Effector memory CD4-positive, alpha-beta T cell (primary cell): ENCODE data around the gene RAMACL.
"Not testable (repeated sequence)": the region's sequence is repeated elsewhere in the genome, so short reads cannot be mapped to it uniquely, and the experiment has no call there.

Experiments used
- DNase-seq, 3 donors: peaks; one replicate each; pipeline ENCODE4 v3.0.0-alpha.2; 2020
- H3K27ac ChIP-seq: 2 replicates; pipeline ENCODE4 v1.7.0; 2013; ENCODE audit warnings: mild to moderate bottlenecking, low read length, moderate library complexity; ENCODE audit not compliant: insufficient read depth, poor library complexity, severe bottlenecking
- H3K27me3 ChIP-seq: replicated peaks from 2 replicates; pipeline ENCODE4 v1.7.0; 2013; ENCODE audit warnings: mild to moderate bottlenecking, low read length; ENCODE audit not compliant: insufficient read depth, control insufficient read depth, poor library complexity, severe bottlenecking
- H3K36me3 ChIP-seq: 2 replicates; pipeline ENCODE4 v1.7.0; 2013; ENCODE audit warnings: mild to moderate bottlenecking, low read length, moderate library complexity; ENCODE audit not compliant: control insufficient read depth, insufficient read depth
- H3K4me1 ChIP-seq: 2 replicates; pipeline ENCODE4 v1.7.0; 2013; ENCODE audit warnings: low read length, mild to moderate bottlenecking; ENCODE audit not compliant: control insufficient read depth, insufficient read depth, poor library complexity, severe bottlenecking
- H3K4me3 ChIP-seq: 2 replicates; pipeline ENCODE4 v1.7.0; 2013; ENCODE audit warnings: low read length, low read depth, mild to moderate bottlenecking; ENCODE audit not compliant: insufficient read depth, poor library complexity, severe bottlenecking
- H3K9me3 ChIP-seq: 2 replicates; pipeline ENCODE4 v1.7.0; 2013; ENCODE audit warnings: mild to moderate bottlenecking, low read length, moderate library complexity; ENCODE audit not compliant: control insufficient read depth
- total RNA-seq, 3 donors: gene quantifications; one replicate each; lab custom pipeline; 2026; lab: John Stamatoyannopoulos, UW

The RAMACL gene
- 0.17 to 0.77 (median 0.44) reads per million in 3 donors for total RNA-seq

- Histone ChIP-seq H3K27me3 (no peaks in the 10 kb centered on the region), H3K36me3 (no peaks in the 10 kb centered on the region), H3K4me1 (no peaks in the 10 kb centered on the region), H3K9me3 (no peaks in the 10 kb centered on the region), H3K4me3 (no peak within 1 kb of the TSS), H3K27ac (no peak within 1 kb of the TSS)
- DNase-seq = peak; percentile 10 to 21 (median 10)
Observed at GRCh38 chr6:166586424-166587156, at the start of gene RAMACL. TSS of gene RAMACL (minus strand) at chr6:166586678. CDS start at chr6:166586477, 201 bp downstream.

- peaks cover 4% of the 10 kb centered on the region for H3K4me1 ChIP-seq
- H3K27me3 ChIP-seq = peaks cover 6% of the 10 kb centered on the region
- no peak overlapping the region for H3K27ac ChIP-seq
- H3K9me3 ChIP-seq = no peaks in the 10 kb centered on the region
- no peak overlapping the region for H3K4me3 ChIP-seq
- DNase-seq = no peak
- no peaks in the 10 kb centered on the region for H3K36me3 ChIP-seq
Observed at GRCh38 chr6:166635013-166635970, 48.8 kb upstream of the RAMACL start.

GRCh38 chr6:166634581-166634980 is 48.1 kb upstream of the RAMACL start:
- H3K4me1 ChIP-seq, H3K27me3 ChIP-seq, H3K9me3 ChIP-seq, H3K27ac ChIP-seq, H3K4me3 ChIP-seq, H3K36me3 ChIP-seq, DNase-seq: not testable (repeated sequence)

GRCh38 chr6:166633732-166634535 is 47.5 kb upstream of the RAMACL start:
- H3K36me3 ChIP-seq = no peaks in the 10 kb centered on the region
- H3K27ac ChIP-seq = no peak overlapping the region
- H3K4me3 ChIP-seq = no peak overlapping the region
- no peak for DNase-seq
- H3K4me1 ChIP-seq = no peaks in the 10 kb centered on the region
- H3K9me3 ChIP-seq = no peaks in the 10 kb centered on the region
- peaks cover 6% of the 10 kb centered on the region for H3K27me3 ChIP-seq

GRCh38 chr6:166632731-166633130 is 46.3 kb upstream of the RAMACL start:
- no peak for DNase-seq
- H3K4me3 ChIP-seq = no peak overlapping the region
- H3K27ac ChIP-seq = no peak overlapping the region
- H3K4me1 ChIP-seq = peaks cover 9% of the 10 kb centered on the region
- no peaks in the 10 kb centered on the region for H3K9me3 ChIP-seq
- no peaks in the 10 kb centered on the region for H3K36me3 ChIP-seq
- H3K27me3 ChIP-seq = peaks cover under 1% of the 10 kb centered on the region

GRCh38 chr6:166630462-166630861 is 44.0 kb upstream of the RAMACL start:
- Histone ChIP-seq H3K27me3 (no peaks in the 10 kb centered on the region), H3K36me3 (no peaks in the 10 kb centered on the region), H3K4me3 (no peak overlapping the region), H3K4me1 (peaks cover 17% of the 10 kb centered on the region), H3K9me3 (no peaks in the 10 kb centered on the region), H3K27ac (no peak overlapping the region)
- no peak for DNase-seq

GRCh38 chr6:166629628-166630027 is 43.1 kb upstream of the RAMACL start:
- Histone ChIP-seq H3K27me3 (no peaks in the 10 kb centered on the region), H3K9me3 (no peaks in the 10 kb centered on the region), H3K27ac (no peak overlapping the region), H3K36me3 (no peaks in the 10 kb centered on the region), H3K4me1 (peaks cover 17% of the 10 kb centered on the region), H3K4me3 (no peak overlapping the region)
- no peak for DNase-seq

GRCh38 chr6:166627875-166628801 is 41.7 kb upstream of the RAMACL start:
- DNase-seq = peak; percentile 51 to 66 (median 57)
- Histone ChIP-seq H3K4me3 (peak overlapping the region; percentile 49), H3K4me1 (peaks cover 17% of the 10 kb centered on the region), H3K27me3 (no peaks in the 10 kb centered on the region), H3K36me3 (no peaks in the 10 kb centered on the region), H3K9me3 (no peaks in the 10 kb centered on the region), H3K27ac (peak overlapping the region; percentile 56)
